ENCODE measurements around the gene CDKN1C. TPM values are rescaled to one million over a fixed set of nuclear protein-coding genes. Genes with fewer than 3 reads are reported as not detected.

CDKN1C gene
- total and polyA plus RNA-seq, 2 of the 8 experiments (the other 6 are each of a cell fraction or from before 2014, with no cell fraction given) = 12.8 to 14.1 TPM

- ChIA-PET POLR2A (ENCODE audit: partially characterized antibody) (interaction anchor here (2.0 kb wide), 1 partner anchor 14 kb away, joined by 5 read pairs; no protein-coding TSS in a partner anchor), CTCF (ENCODE audit: partially characterized antibody) (interaction anchor here (0.9 to 3.3 kb wide), 8 partner anchors 12 to 324 kb away, joined by 3 to 22 read pairs (median 4); partner anchors contain the start of gene CDKN1C)
- 84% methylated on average over 15 of the region's 18 CpGs; no CpG with 5 or more reads in 1 of the 2 experiments for WGBS, 2 experiments (ENCODE audit: extremely low coverage in 1 of 2, insufficient coverage in 1 of 2, insufficient read length in 1 of 2, insufficient replicate concordance in 2 of 2, low coverage in 1 of 2, low lambda C conversion rate in 2 of 2, missing lambda C conversion rate in 1 of 2)
- TF ChIP-seq MAX (IDR thresholded peaks at IDR 0.05) (no peak), EZH2 (IDR thresholded peaks at IDR 0.05; ENCODE audit: low read depth, low read length, severe bottlenecking) (no peak), POLR2AphosphoS5 (IDR thresholded peaks at IDR 0.05; ENCODE audit: low read depth, low read length) (no peak)
Observed at GRCh38 chr11:2857918-2858317, 27.7 kb downstream of the CDKN1C start.

More at GRCh38 chr11:2857918-2858317, 27.7 kb downstream of the CDKN1C start:
- Histone ChIP-seq H3K79me1 (ENCODE audit: low read depth, low read length) (no peaks in the 10 kb centered on the region), H2BK120ac (replicated peaks; ENCODE audit: low read depth, low read length) (no peak overlapping the region), H4K91ac (replicated peaks; ENCODE audit: insufficient read length, low read length) (no peak overlapping the region), H2BK12ac (ENCODE audit: low read depth, low read length) (no peak overlapping the region), H3K36me3 (ENCODE audit: control insufficient read depth in 2 of 4, insufficient read depth in 4 of 4, low read length in 3 of 4) (no peaks in the 10 kb centered on the region), H3K18ac (ENCODE audit: extremely low read depth, low read length) (no peak overlapping the region; the same call in 1 of the 2 replicates), H3K23ac (ENCODE audit: insufficient read length) (no peak overlapping the region), H2AK5ac (ENCODE audit: low read depth, low read length) (no peak overlapping the region), H2BK20ac (ENCODE audit: low read length) (no peak overlapping the region), H4K20me1 (replicated peaks in 1 of 2; ENCODE audit: control insufficient read depth in 1 of 2, insufficient read depth in 2 of 2, low read length in 2 of 2) (peaks cover 0 to 2% of the 10 kb centered on the region in 2 experiments), H3K4me2 (ENCODE audit: insufficient read depth in 1 of 2, low read depth in 2 of 2, low read length in 2 of 2) (no peak overlapping the region), H2AFZ (ENCODE audit: low read length) (no peak overlapping the region), H3K23me2 (ENCODE audit: low read depth, low read length) (peaks cover 6% of the 10 kb centered on the region; the same call in 1 of the 2 replicates), H2BK15ac (ENCODE audit: low read length) (no peak overlapping the region), H3K27ac (ENCODE audit: low read depth, low read length) (no peak overlapping the region), H3K9ac (replicated peaks in 1 of 4; ENCODE audit: extremely low read depth in 1 of 4, low read depth in 3 of 4, low read length in 3 of 4) (no peak overlapping the region), H4K8ac (ENCODE audit: extremely low read depth, insufficient read depth, low read length) (no peak overlapping the region), H4K5ac (ENCODE audit: insufficient read length, low read depth, low read length) (no peak overlapping the region), H3K9me3 (ENCODE audit: insufficient read depth in 2 of 2, low read depth in 1 of 2, low read length in 1 of 2) (no peaks in the 10 kb centered on the region), H3K56ac (replicated peaks; ENCODE audit: insufficient read length, low read depth, low read length) (no peak overlapping the region), H3K27me3 (replicated peaks in 1 of 4; ENCODE audit: control insufficient read depth in 3 of 4, extremely low read depth in 1 of 4, insufficient read depth in 3 of 4, low read length in 3 of 4) (peaks cover 7 to 48% (median 37%) of the 10 kb centered on the region in 4 experiments), H3K4me3 (ENCODE audit: extremely low read depth in 1 of 4, insufficient read depth in 2 of 4, low read depth in 3 of 4, low read length in 4 of 4) (no peak overlapping the region), H3K4me1 (replicated peaks in 1 of 4; ENCODE audit: control insufficient read depth in 3 of 4, insufficient read depth in 4 of 4, low read length in 3 of 4) (peaks cover 0 to 18% (median 8%) of the 10 kb centered on the region in 4 experiments; a peak in 6 of 7 replicates), H3K4ac (replicated peaks; ENCODE audit: insufficient read length, low read depth, low read length) (no peak overlapping the region), H2BK5ac (ENCODE audit: low read depth, low read length) (no peak overlapping the region), H3K79me2 (ENCODE audit: control insufficient read depth in 1 of 2, insufficient read depth in 2 of 2, low read length in 2 of 2) (no peaks in the 10 kb centered on the region), H3K14ac (ENCODE audit: insufficient read length) (no peak overlapping the region)
- DNase-seq (ENCODE audit: low read depth in 1 of 2, low spot score in 2 of 2) (no peak), FAIRE-seq (no peak)

Measured in H1 (cell line).